HEK293T (cell line): ENCODE data around the gene NKTR.

Experiments
- BHLHE40 ChIP-seq: fragments of 450-650 bp; IDR thresholded peaks from 2 replicates; pipeline ENCODE4 v1.6.1; 2016; ENCODE audit warnings: mild to moderate bottlenecking, moderate library complexity, borderline replicate concordance
- CTBP1 ChIP-seq: fragments of 450-650 bp; IDR thresholded peaks from 2 replicates; pipeline ENCODE4 v1.6.1; 2016; ENCODE audit warnings: borderline replicate concordance
- SP1 ChIP-seq: fragments of 450-650 bp; IDR thresholded peaks from 2 replicates; pipeline ENCODE4 v1.6.1; 2017
- SUZ12 ChIP-seq: fragments of 450-650 bp; IDR thresholded peaks from 2 replicates; pipeline ENCODE4 v1.6.1; 2016; ENCODE audit warnings: mild to moderate bottlenecking

DNA sequence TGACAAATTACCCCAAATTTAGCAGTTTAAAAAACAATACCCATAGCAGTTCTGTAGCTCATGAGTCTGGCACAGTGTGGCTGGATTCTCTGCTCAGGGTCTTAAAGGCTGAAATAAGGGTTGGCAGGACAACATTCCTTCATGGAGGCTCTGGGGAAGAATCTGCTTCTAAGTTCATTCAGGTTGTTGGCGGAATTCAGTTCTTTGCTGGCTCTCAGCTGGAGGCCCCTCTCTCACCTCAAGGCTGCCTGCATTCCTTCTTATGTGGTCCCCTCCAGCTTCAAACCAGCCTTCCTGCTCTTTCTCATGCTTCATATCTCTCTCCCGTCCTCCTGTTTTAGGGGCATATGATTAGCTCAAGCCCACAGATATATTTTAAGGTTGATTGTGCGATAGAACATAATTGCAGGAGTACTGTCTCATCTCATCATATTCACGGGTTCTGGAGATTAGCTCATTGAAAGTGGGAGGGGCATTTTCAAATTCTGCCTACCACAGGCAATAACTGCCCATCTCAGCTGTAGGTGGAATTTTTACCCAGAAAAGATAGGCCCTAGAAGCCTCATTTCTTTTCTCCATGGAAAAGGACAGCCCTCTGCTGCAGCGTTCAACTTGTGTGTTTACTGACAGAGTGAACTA is 47.5 kb downstream of the NKTR start:
- TF ChIP-seq SUZ12 = no peak
- TF ChIP-seq BHLHE40 = no peak
- TF ChIP-seq SP1 = no peak
- TF ChIP-seq CTBP1 = no peak
